GM21529 (cell line): Measurements from ENCODE around the gene MVK.

Experiments used
- ATAC-seq: cut with Tn5 transposase; IDR thresholded peaks from one replicate; pipeline ENCODE4 v1.9.1; 2021; ENCODE audit not compliant: unreplicated experiment

MVK gene

GRCh38 chr12:109563291-109564284 is 10.0 kb upstream of the MVK start:
- no peak for ATAC-seq

- no peak for ATAC-seq
Observed at GRCh38 chr12:109566424-109566823, 7.2 kb upstream of the MVK start.

DNA sequence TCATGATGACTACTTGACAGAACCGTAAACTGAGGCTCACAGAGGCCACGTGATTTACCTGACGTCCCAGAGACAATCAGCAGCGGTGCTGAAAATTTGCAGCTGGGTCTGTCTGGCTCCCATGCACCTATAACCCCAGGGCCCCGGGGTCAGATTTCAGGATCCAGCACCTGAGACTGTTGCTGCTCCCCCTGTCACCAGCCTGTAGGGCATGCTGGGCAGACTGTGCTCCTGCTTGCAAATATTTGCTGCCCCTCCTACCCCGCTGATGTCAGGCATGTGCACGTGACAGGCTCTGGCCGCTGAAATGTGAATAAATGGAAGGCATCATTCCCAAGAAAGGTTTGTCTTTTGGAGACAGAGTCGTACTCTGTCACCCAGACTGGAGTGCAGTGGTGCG is 6.3 kb upstream of the MVK start:
- ATAC-seq: no peak

DNA sequence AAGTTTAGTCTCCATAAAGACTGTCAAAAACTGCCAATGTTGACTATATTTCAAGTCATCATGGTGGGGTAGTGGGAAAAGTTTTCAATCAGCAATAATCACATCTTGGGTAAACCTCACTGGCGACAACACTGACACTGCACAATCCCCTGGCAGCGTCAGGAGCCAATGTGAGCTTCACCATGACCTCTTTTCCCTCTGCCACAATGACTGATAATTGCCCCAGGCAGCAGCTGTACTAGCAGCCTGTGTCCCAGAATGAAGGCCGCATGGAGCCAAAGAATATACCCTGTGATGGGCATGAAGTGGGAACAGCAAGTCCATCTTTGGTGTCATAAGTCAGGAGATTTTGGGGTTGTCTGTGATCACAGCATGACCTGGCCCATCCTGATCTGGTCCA is 5.6 kb upstream of the MVK start:
- no peak for ATAC-seq

GRCh38 chr12:109568486-109568885 is 5.1 kb upstream of the MVK start:
- no peak for ATAC-seq

DNA sequence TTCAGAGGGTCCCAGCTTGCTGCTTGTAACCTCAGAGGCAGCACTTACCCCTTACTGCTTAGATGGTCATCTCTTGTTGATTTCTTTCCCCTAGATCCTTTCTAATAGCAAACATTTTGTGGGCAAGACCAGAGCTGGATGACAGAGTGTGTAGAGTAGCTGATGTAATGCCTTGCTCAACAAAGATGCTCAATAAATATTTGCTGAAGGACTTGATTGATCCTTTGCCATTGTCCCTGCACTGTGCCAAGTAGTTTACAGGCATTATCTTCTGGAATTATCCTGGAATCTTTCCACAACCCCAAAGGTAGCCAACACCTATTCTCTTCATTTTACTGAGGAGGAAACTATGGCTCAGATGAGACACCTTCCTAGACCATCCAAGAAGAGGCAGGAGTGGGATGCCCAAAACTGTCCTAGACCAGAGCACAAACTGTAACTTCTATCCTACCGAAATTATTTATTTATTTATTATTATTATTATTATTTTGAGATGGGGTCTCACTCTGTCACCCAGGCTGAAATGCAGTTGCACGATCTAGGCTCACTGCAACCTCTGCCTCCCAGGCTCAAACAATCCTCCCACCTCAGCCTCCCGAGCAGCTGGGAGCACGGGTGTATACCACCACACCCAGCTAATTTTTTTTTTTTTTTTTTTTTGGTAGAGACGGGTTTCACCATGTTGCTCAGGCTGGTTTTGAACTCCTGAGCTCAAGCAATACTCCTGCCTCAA is 1.7 kb upstream of the MVK start:
- ATAC-seq: no peak

DNA sequence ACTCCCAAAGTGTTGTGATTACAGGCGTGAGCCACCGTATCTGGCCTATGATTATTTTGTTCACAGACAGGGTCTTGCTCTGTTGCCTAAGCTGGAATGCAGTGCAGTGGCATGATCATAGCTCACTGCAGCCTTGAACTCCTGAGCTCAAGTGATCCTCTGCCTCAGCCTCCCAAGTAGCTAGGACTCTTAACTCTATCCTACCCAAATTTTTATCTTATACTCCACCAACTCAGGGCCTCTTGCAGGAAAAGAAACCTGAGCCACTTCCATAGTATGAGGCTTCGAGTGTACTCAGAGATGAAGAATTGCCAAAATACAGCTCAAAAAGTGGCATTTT is 1.1 kb upstream of the MVK start:
- no peak for ATAC-seq

- peak; percentile 7 for ATAC-seq
Observed at GRCh38 chr12:109573914-109574244, 285 bp downstream of the MVK start.

- no peak for ATAC-seq
Observed at GRCh38 chr12:109575683-109576082, 2.1 kb downstream of the MVK start.

GRCh38 chr12:109577311-109577710 is 3.7 kb downstream of the MVK start:
- ATAC-seq: no peak

DNA sequence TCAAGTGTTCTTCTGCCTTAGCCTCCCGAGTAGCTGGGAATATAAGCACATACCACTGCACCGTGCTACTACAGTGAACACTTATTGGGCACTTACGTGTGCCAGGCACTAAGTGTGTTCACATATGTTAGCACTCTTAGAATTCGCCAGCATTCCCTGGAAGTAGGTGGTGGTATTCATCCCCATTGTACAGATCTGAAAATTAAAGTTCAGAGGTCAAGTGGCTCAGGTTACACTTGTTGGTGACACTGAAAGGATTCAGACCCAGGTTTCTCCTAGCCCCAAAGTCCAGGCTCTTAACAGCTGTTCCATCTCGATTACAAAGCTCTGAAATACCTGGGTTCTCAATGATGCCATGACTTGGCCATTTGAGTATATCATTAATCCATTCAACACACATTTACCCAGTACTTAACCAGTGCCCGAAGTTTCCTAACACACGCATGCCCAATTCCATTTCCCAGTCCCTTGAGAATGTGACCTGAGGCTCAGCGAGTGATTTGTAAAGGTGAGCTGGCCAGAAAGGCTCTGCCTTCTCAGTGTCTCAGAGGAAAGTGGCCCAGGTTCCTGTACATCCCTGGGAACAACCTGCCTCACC is 4.8 kb downstream of the MVK start:
- ATAC-seq: no peak

DNA sequence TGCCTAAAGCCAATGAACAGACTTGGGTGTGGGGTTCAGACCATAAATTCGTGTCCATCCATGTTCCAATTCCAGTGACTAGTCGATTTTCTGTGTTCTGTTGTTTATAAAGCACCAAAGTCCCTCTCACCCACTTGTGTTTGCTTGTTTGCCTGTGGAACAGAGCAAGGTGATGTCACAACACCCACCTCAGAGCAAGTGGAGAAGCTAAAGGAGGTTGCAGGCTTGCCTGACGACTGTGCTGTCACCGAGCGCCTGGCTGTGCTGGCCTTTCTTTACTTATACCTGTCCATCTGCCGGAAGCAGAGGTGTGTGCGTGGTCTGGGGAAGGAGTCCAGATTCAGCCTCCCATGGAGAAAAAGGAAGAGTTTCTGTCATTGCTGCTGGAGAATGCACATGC is 6.0 kb downstream of the MVK start:
- no peak for ATAC-seq

GRCh38 chr12:109580272-109580671 is 6.7 kb downstream of the MVK start:
- ATAC-seq: no peak

DNA sequence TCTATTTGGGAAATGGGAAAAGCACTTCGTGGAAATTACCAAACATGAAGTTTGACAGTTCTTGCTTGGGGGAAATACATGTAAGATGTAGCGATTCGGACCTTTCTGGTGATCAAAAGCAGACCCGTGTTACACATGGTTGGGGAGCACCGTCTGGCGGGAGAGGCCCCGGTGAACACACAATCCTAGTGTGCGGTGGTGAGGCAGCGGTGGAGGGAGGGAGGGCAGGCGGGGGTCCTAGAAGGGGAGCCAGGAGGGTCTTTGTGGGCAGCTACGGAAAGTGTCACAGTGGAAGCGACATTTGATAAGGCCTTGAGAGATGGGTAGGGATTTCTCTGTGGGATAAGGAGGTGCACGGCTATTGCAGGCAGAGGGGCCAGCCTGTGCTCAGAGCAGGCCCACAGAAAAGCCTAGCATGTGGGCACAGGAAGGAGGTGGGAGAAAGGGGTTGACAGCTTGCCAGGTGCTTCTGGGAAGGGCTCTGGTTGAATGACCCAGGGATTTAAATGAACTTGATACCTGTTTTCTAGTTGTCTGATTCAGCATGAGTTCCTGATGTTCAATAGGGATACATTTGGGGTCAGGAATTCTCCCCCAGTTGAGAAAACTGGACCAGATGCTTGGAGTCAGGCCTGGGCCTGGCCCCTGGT is 7.2 kb downstream of the MVK start:
- ATAC-seq: no peak

DNA sequence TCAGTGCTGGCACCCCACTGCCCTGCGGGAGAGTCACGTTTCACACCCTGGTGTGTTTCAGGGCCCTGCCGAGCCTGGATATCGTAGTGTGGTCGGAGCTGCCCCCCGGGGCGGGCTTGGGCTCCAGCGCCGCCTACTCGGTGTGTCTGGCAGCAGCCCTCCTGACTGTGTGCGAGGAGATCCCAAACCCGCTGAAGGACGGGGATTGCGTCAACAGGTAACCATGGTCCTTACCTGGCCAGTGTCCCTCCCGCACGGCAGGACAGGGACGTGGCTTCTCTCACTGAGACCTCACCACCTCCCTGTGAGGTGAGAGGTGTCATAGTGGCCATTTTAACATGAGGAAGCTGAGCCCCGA is 7.7 kb downstream of the MVK start:
- no peak for ATAC-seq

DNA sequence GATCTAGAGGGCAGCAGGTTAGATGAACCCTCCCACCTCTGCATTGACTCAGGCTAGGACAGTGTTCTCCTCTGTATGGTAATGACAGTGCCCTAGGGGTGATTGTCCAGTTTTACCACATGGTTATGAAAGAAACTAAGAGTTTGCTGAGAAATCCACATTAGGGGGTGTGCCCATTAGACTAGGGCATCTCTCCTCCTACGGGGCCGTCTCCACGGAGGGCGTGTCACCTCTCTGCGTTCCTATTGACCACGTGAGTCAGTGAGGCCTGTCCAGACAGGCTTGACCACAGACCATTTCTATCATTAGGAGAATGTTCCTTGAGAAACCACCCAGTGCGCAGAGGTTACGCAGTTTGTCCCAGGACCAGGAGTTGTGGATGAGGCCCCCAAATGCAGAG is 8.3 kb downstream of the MVK start:
- ATAC-seq: no peak

DNA sequence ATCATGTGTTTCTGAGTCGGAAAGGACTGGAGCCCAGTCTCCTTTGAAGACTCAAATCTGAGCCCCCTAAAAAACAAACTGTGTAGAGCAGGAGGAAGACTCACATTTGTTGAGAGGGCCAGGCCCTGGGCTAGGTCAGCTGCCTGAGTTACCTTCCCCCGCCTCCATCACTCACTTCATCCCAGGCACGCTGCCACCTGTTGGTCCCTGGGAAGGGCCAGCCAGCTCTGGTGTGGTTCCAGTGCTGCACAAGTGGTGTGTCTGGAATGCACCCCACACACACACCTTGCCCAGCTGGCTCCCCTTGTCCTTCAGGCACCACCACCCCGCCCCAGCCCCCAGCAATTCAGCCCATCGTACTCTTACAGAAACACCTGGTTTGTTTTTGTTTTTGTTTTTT is 9.0 kb downstream of the MVK start:
- ATAC-seq: no peak

DNA sequence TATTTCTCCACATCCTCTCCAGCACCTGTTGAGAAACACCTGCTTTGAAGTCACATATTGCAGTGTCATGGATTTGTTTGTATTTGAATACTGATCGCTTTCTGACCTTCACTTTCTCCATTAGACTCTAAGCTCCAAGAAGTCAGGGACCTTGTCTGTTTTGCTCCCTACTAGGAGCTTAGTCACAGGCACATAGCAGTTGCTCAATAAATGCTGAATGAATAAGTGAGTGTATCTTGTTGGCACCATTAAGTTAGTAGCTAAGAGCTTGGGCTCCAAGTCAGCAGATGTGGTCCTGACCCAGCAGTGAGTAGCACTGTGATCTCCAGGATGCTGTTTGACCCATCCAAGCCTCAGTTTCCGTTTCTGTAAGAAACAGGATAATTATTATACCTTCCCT is 10.1 kb downstream of the MVK start:
- ATAC-seq: no peak

DNA sequence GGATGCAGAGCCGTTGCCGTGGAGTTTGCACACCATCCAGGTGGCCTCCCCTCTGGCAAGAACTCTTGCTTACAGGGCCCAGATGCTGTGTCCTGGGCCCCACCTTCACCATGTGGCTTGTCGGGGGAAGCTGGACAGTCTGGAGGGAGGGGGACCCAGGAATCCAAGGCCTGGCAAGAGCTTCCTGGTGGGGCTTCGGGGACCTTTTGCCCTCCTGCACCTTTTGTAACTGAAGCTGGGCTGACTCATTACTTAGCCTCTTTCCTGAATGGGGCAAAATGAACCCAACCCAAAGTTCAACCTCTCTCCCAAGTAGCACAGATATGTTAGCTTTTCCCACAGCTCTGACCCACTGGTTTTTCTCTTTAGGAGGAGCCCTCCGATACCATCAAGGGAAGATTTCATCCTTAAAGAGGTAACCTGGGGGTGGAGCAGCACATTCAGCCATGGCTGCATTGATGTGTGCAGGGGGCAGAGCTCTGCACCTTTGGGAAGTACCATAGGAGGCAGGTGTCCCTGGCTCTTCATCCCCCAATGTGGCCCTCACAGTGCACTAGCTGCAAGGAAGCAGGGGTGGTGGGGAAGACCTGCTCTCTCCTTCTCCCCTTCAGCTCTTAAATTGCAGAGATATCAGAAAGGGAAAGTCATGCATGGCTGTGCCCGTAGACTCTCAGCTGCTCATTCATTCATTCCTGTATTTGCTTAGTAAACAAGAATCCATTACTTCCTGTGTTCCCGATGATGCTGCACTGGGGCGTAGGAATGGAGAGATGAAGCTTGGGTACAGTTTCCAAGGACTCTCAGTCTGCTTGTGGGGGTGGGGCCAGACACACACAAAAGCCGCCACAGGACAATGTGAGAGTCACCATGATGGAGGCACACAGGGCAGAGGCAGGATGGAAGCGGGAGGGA is 13.0 kb downstream of the MVK start:
- no peak for ATAC-seq

DNA sequence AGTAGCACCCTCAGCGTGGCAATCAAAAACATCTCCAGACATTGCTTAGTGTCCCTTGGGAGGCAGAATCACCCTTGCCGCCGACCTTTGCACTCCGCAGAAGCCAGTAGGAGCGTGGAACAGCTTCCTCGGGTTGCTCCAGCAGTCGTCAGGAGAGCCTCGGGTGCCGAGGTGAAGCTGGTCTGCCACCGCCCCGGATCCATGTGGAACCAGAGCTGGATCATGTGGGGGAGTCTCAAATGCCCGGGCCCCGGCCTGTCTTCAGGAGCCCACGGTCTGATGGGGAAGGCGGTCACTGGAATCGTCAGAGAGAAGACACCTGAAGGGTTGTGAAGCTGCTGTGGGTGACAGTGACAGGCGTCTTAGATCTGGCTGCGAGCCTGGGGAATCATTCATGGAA is 14.3 kb downstream of the MVK start:
- no peak for ATAC-seq
